GM19372 (cell line): Measurements from ENCODE around the gene ETF1.

Source experiments
- ATAC-seq: cut with Tn5 transposase; IDR thresholded peaks from one replicate; pipeline ENCODE4 v1.9.1; 2021; ENCODE audit warnings: mild to moderate bottlenecking, low read depth, moderate library complexity; ENCODE audit not compliant: unreplicated experiment

The ETF1 gene

GRCh38 chr5:138465261-138466124, 77.5 kb downstream of the ETF1 start, which contains the start of gene EGR1:
EGR1 (plus strand) TSS chr5:138465479; CDS start chr5:138465762, 283 bp downstream.
- peak; percentile 43 for ATAC-seq

- ATAC-seq: peak; percentile 55
Observed at GRCh38 chr5:138464388-138465260, 78.4 kb downstream of the ETF1 start.

GRCh38 chr5:138464008-138464387, 79.0 kb downstream of the ETF1 start:
- ATAC-seq: peak; percentile 37

GRCh38 chr5:138463419-138464007, 79.5 kb downstream of the ETF1 start:
- ATAC-seq: no peak

GRCh38 chr5:138461343-138462125, 81.5 kb downstream of the ETF1 start:
- no peak for ATAC-seq

- no peak for ATAC-seq
Observed at GRCh38 chr5:138460032-138460693, 82.9 kb downstream of the ETF1 start.

- ATAC-seq: peak; percentile 44
Observed at GRCh38 chr5:138459311-138459933, 83.6 kb downstream of the ETF1 start.

- no peak for ATAC-seq
Observed at GRCh38 chr5:138458856-138459255, 84.2 kb downstream of the ETF1 start.

GRCh38 chr5:138458384-138458783, 84.7 kb downstream of the ETF1 start:
- no peak for ATAC-seq

GRCh38 chr5:138457531-138458275, 85.3 kb downstream of the ETF1 start:
- ATAC-seq: no peak
